Heart left ventricle (tissue), 16 donors: Measurements from ENCODE around the gene DSCAML1. TPM values are rescaled to one million over a fixed set of nuclear protein-coding genes. Genes with fewer than 3 reads are reported as not detected.

ENCODE experiments used
- ATAC-seq, 4 donors: fragments of 200-7000 bp; cut with Tn5 transposase; one replicate each; pipeline ENCODE4 v1.9.1; 2020 to 2022; ENCODE audit warnings: moderate library complexity in 4 of 4, mild to moderate bottlenecking in 3 of 4, moderate number of reproducible peaks in 1 of 4
- DNase-seq, 5 donors: peaks; one replicate each; pipeline ENCODE4 v3.0.0-alpha.2; 2020
- H3K27ac ChIP-seq, 12 donors: fragments of 200-600 bp; sonication (generic) in 4 of 12; one replicate each; pipeline versions ENCODE4 v1.5.0 to v1.8.0; 2016 to 2022; ENCODE audit warnings: mild to moderate bottlenecking in 2 of 12
- H3K27me3 ChIP-seq, 9 donors: fragments of 200-600 bp; sonication (generic) in 2 of 9; one replicate each; pipeline versions ENCODE4 v1.5.1 to v1.8.0; 2016 to 2022; ENCODE audit warnings: mild to moderate bottlenecking in 3 of 9
- H3K36me3 ChIP-seq, 9 donors: fragments of 200-600 bp; sonication (generic) in 2 of 9; one replicate each; pipeline versions ENCODE4 v1.5.0 to v1.8.0; 2018 to 2022; ENCODE audit warnings: mild to moderate bottlenecking in 2 of 9
- H3K4me1 ChIP-seq, 12 donors: fragments of 200-600 bp; sonication (generic) in 4 of 12; one replicate each; pipeline versions ENCODE4 v1.5.0 to v1.8.0; 2016 to 2022; ENCODE audit warnings: mild to moderate bottlenecking in 3 of 12
- H3K4me3 ChIP-seq, 12 donors: fragments of 200-600 bp; sonication (generic) in 4 of 12; one replicate each; pipeline versions ENCODE4 v1.5.0 to v1.8.0; 2017 to 2022; ENCODE audit warnings: mild to moderate bottlenecking in 9 of 12, moderate library complexity in 4 of 12
- H3K9me3 ChIP-seq, 12 donors: fragments of 200-600 bp; sonication (generic) in 4 of 12; one replicate each; pipeline versions ENCODE4 v1.5.0 to v1.8.0; 2016 to 2022; ENCODE audit warnings: mild to moderate bottlenecking in 1 of 12
- POLR2A ChIP-seq, 2 donors: fragments of 450-650 bp; IDR thresholded peaks; one replicate each; pipeline ENCODE4 v1.6.1; 2017; ENCODE audit warnings: antibody characterized with exemption in 2 of 2, mild to moderate bottlenecking in 2 of 2, moderate library complexity in 2 of 2
- WGBS, 4 donors: extraction: QIAGEN DNeasy Blood & Tissue Kit in 2 of 4; methylation state at CpG; one replicate each; pipeline versions ENCODE4 v1.1.5 to v1.1.7; 2013 to 2018; 5-methylcytosine and 5-hydroxymethylcytosine counted together
- intact Hi-C, 10 donors: fragments of 100-400 bp; cut with DNase I; formaldehyde crosslinking; loops; one replicate each; pipeline versions ENCODE4 v1.11.1 to v1.14.2; 2022
- polyA plus RNA-seq, 2 donors: library from polyadenylated mRNA; stranded (reverse); fragments of 200-250 nt; gene quantifications; one replicate each; pipeline ENCODE4 v1.2.3, GENCODE V29; 2013
- total RNA-seq, 9 donors: library from RNA; depleted of rRNA in 2 of 9; stranded (reverse); fragments of >200 nt in 2 of 9; fragmentation: NEBNext Ultra II Directional in 3 of 9; extraction: Animal tissue kit (Norgen Biotek cat#: 25700) in 3 of 9; gene quantifications; one replicate each; pipeline versions ENCODE4 v1.1.0 to v1.2.4, GENCODE V29; 2016 to 2023
- TF ChIP-seq, protein P1 (sequence below), 12 donors: fragments of 200-600 bp; sonication (generic) in 4 of 12; IDR thresholded peaks; one replicate each; pipeline versions ENCODE4 v1.5.0 to v1.8.0; 2018 to 2022; ENCODE audit warnings: antibody characterized with exemption in 12 of 12, mild to moderate bottlenecking in 5 of 12
- donor health status: ischemic (EF 13 %, LVEDD 7.1; RV severe dilation, severe dysfunction).
- donor health status: healthy with polysubstance abuse.
- donor health status: DM: no; HTN: yes; CAD: no.
- donor health status: DM: no; HTN: no; CAD: no.
- donor health status: ischemic (EF 25% LVEDD 6.9; RV normal size, moderate dysfunction).
- donor health status: ischemic (EF 25% LVEDD 5.7; RV mildly dilated, moderate dysfunction).
- donor health status: healthy.
- donor health status: DM: yes; HTN: yes; CAD: no.
- donor health status: ischemic (EF 35%, LVEDD 5.7; RV mildly dilated, moderate dysfunction).
- donor health status: nonischemic (EF 11% LVEDD 7.7; RV severe dilation, severe dysfunction).
- donor health status: DM: yes; HTN: yes; CAD: no.
- donor health status: PGD.
- donor health status: ischemic (EF 29% LVEDD 5.4; RV normal size, mild dysfunction).
- donor health status: nonischemic (EF 23%, LVEDD 6.1; RV moderate dilation, normal function).

DSCAML1 gene
- total and polyA plus RNA-seq, 11 donors = 0.05 to 1.7 (median 0.76) TPM

DNA sequence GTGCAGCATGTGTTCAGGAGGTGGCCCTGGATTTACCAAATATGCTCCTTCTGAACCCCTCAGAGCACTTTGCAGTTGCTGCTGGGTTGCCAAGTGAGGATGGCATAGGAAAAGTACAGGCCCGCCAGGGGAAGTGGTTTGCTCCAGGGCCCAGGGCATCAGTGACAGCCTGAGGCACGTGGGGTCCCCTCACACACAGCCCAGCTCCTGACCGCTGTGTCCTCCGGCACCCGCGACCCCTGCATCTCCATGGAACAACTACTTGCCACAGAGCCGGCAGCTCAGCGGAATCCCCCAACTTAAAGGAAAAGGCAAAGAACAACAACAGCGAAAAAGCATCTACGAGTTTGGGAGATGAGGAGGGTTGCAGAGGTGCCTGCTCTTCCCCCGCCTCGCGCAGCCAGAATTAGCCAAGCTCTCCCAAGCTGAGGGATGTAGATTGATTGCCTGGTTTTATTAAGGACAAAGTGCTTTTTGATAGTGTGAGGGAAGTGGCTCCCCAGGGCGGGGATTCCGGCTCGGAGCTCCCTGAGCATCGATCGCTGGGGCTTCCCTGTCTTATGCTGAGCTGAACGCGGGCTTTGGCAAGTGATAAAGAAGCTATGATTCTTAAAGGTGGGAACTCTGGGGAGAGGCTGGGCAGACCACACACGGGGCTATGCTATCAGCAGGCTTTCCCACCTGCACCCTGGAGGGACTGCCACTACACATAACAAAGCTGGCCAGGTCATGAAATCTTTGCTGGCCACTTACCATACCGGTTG, 294.8 kb downstream of the DSCAML1 start:
- Histone ChIP-seq H3K36me3 (peaks cover 0 to 10% (median 0%) of the 10 kb centered on the region in 9 donors), H3K27me3 (no peaks in the 10 kb centered on the region), H3K9me3 (no peaks in the 10 kb centered on the region), H3K4me3 (no peak overlapping the region), H3K27ac (no peak overlapping the region), H3K4me1 (no peaks in the 10 kb centered on the region)
- intact Hi-C loops = no loop called here
- DNase-seq (no peak), ATAC-seq (no peak)
- TF ChIP-seq, protein P1, sequence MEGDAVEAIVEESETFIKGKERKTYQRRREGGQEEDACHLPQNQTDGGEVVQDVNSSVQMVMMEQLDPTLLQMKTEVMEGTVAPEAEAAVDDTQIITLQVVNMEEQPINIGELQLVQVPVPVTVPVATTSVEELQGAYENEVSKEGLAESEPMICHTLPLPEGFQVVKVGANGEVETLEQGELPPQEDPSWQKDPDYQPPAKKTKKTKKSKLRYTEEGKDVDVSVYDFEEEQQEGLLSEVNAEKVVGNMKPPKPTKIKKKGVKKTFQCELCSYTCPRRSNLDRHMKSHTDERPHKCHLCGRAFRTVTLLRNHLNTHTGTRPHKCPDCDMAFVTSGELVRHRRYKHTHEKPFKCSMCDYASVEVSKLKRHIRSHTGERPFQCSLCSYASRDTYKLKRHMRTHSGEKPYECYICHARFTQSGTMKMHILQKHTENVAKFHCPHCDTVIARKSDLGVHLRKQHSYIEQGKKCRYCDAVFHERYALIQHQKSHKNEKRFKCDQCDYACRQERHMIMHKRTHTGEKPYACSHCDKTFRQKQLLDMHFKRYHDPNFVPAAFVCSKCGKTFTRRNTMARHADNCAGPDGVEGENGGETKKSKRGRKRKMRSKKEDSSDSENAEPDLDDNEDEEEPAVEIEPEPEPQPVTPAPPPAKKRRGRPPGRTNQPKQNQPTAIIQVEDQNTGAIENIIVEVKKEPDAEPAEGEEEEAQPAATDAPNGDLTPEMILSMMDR (IDR thresholded peaks at IDR 0.05) = no peak
- TF ChIP-seq POLR2A (IDR thresholded peaks at IDR 0.05) = no peak
- 74 to 85% (median 80%) methylated on average over 20 to 22 of the region's 22 CpGs for WGBS, 4 donors

DNA sequence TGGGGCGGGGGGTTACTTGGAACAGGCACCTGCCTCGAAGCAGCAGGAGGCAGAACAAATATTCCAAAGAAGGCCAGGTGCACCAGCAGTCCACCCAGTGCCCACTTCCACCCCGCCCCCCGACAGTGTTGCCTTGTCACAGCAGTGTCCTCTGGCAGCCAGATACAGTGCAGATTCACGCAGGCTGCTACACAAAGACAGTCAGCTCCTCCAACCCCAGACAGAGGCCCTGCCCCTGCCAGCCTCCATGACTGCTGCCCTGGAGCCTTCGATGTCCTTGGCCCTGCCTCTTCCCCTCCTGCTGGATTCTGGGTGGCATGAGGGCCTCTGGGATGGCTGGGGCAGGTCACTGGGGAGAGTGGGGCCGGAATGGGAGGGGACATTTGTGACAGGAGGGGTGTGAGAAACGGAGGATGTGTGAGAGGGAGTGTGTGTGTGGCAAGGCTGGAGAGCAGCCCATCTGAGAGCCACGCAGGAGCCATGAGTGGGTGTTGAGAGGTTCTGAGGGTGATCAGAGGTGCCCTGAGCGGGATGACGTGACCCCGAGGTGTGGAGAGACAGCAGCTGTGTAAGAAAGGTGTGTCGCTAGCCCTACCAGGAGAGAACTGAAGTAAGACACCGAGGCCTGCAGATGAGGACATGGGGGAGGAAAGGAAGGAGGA, 295.6 kb downstream of the DSCAML1 start:
- DNase-seq = no peak
- no peak for TF ChIP-seq POLR2A (IDR thresholded peaks at IDR 0.05)
- TF ChIP-seq, protein P1 (IDR thresholded peaks at IDR 0.05) = no peak
- Histone ChIP-seq H3K4me3 (no peak overlapping the region), H3K36me3 (peaks cover 0 to 10% (median 0%) of the 10 kb centered on the region in 9 donors), H3K4me1 (no peaks in the 10 kb centered on the region), H3K27ac (no peak overlapping the region), H3K9me3 (no peaks in the 10 kb centered on the region), H3K27me3 (no peaks in the 10 kb centered on the region)
- 71 to 84% (median 78%) methylated on average over 14 of the region's 14 CpGs for WGBS, 4 donors
- intact Hi-C loops = no loop called here
- ATAC-seq = no peak

DNA sequence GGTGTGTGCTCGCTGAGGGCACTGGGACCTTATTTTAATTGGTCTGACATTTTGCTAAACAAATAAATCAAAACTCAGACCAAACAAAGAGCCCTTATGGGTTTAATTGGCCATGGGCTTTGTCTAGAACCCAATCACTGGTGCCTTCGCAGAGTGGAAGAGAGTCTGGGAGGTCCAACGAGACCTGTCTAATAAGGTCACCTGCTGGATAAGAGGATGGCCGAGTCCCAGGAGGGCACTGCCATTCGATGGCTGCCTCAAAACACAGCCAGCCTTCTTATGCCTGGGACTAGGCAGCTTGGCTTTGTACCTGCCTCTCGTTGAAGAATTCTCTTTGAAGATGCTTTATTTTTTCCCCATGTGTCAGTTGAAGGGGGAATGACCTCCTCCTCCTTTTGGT, 298.2 kb downstream of the DSCAML1 start:
- 88 to 93% (median 91%) methylated on average over 6 of the region's 6 CpGs for WGBS, 4 donors
- no peaks in the 10 kb centered on the region for H3K4me1 ChIP-seq
- no peaks in the 10 kb centered on the region for H3K9me3 ChIP-seq
- H3K27me3 ChIP-seq = no peaks in the 10 kb centered on the region
- peaks cover 0 to 10% (median 0%) of the 10 kb centered on the region in 9 donors for H3K36me3 ChIP-seq
- intact Hi-C loops = no loop called here
- no peak overlapping the region for H3K27ac ChIP-seq
- ATAC-seq (no peak), DNase-seq (no peak)
- no peak for TF ChIP-seq POLR2A (IDR thresholded peaks at IDR 0.05)
- TF ChIP-seq, protein P1 (IDR thresholded peaks at IDR 0.05) = no peak
- H3K4me3 ChIP-seq = no peak overlapping the region

DNA sequence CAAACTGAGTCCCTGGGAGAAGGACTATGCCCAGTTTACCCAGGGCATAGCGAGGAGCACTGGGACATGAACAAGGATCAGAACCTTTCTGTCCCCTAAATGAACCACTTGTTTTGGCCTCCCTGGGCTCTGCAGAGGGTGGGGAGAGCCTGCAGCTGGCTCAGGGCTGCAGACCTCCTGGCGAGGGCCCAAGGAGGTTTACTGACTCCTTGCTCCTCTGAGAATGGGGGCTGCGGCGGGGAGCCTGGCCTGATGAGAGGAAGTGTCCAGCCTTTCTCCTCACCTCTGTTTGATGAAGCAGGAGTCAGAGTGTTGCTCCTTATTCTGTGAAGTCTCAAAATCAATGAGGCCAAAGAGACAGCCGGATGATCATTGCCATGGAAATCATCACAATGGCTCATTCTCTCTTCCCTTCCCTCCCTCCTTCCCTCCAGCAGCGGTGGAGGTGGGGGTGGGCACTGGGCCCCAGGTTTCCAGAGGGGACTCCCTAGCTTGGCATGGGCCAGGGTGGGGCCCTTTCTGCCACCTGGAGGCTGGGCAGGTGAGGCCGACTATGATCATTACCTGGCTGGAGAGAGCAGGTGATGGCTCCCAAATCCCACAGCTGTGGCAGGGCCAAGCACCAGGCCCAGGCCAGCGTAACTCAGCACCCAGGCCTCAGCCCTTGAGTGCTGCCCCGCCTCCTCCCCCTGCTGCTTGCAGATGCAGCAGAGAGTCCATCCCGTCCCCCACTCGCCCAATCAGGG, 299.6 kb downstream of the DSCAML1 start:
- ATAC-seq = no peak
- intact Hi-C loops = no loop called here

More for the DNA sequence above, 299.6 kb downstream of the DSCAML1 start:
- Histone ChIP-seq H3K9me3 (no peaks in the 10 kb centered on the region), H3K36me3 (peaks cover 0 to 7% (median 0%) of the 10 kb centered on the region in 9 donors), H3K27me3 (peaks cover 0 to 5% (median 0%) of the 10 kb centered on the region in 9 donors), H3K4me1 (no peaks in the 10 kb centered on the region), H3K27ac (no peak overlapping the region), H3K4me3 (no peak overlapping the region)
- TF ChIP-seq, protein P1 (IDR thresholded peaks at IDR 0.05) = no peak
- TF ChIP-seq POLR2A (IDR thresholded peaks at IDR 0.05) = no peak
- WGBS, 4 donors = 91 to 96% (median 93%) methylated on average over 11 of the region's 11 CpGs
- DNase-seq = no peak
